ENCODE data around the gene COMMD3.

GRCh38 chr10:22356324-22356873 is 40.2 kb downstream of the COMMD3 start:
- TF ChIP-seq CTCF (IDR thresholded peaks at IDR 0.05 in 8 of 11, conservative IDR thresholded peaks at IDR 0.05 in 3 of 11) (no peak), POLR2AphosphoS5 (IDR thresholded peaks at IDR 0.05) (no peak)

Measured in spleen (tissue), 7 donors.